OCI-LY1 (cell line): ENCODE results near the gene WWP2.

Experiments
- H2AFZ ChIP-seq: fragments of 200-600 bp; sonication (generic), shearing (Covaris generic); 2 replicates; pipeline ENCODE4 v1.6.0; 2014; ENCODE audit warnings: antibody characterized with exemption, mild to moderate bottlenecking, low read length
- H3F3A ChIP-seq: fragments of 200-600 bp; sonication (generic), shearing (Covaris generic); 2 replicates; pipeline ENCODE4 v1.6.0; 2014; ENCODE audit warnings: mild to moderate bottlenecking, antibody characterized with exemption, low read length, moderate library complexity; ENCODE audit not compliant: insufficient read depth
- H3K27ac ChIP-seq: fragments of 200-600 bp; sonication (generic); 2 replicates; pipeline ENCODE4 v1.5.1; 2014; ENCODE audit warnings: low read length, mixed run types, mild to moderate bottlenecking, low read depth; ENCODE audit not compliant: poor library complexity, severe bottlenecking
- H3K27me3 ChIP-seq: fragments of 200-600 bp; sonication (generic); 2 replicates; pipeline ENCODE4 v1.6.0; 2014; ENCODE audit warnings: antibody characterized with exemption, mild to moderate bottlenecking, low read length, moderate library complexity; ENCODE audit not compliant: insufficient read depth
- H3K36me3 ChIP-seq: fragments of 200-600 bp; sonication (generic); 2 replicates; pipeline ENCODE4 v1.6.1; 2014; ENCODE audit warnings: mild to moderate bottlenecking, antibody characterized with exemption, low read length, moderate library complexity, mixed read lengths; ENCODE audit not compliant: insufficient read depth
- H3K4me1 ChIP-seq: fragments of 200-600 bp; sonication (generic); 2 replicates; pipeline ENCODE4 v1.5.1; 2014; ENCODE audit warnings: mild to moderate bottlenecking, low read length, moderate library complexity; ENCODE audit not compliant: insufficient read depth, severe bottlenecking
- H3K4me2 ChIP-seq: fragments of 200-600 bp; sonication (generic), shearing (Covaris generic); 2 replicates; pipeline ENCODE4 v1.6.1; 2014; ENCODE audit warnings: low read length
- H3K4me3 ChIP-seq: fragments of 200-600 bp; sonication (generic); 2 replicates; pipeline ENCODE4 v1.5.1; 2014; ENCODE audit warnings: low read length, low read depth, mild to moderate bottlenecking, mixed read lengths; ENCODE audit not compliant: poor library complexity, severe bottlenecking
- H3K79me2 ChIP-seq: fragments of 200-600 bp; shearing (Covaris generic); 2 replicates; pipeline ENCODE4 v1.6.1; 2016; ENCODE audit warnings: mixed run types, low read length, mixed read lengths; ENCODE audit not compliant: insufficient read depth
- H3K9ac ChIP-seq: fragments of 200-600 bp; sonication (generic), shearing (Covaris generic); 2 replicates; pipeline ENCODE4 v1.6.1; 2014; ENCODE audit warnings: mild to moderate bottlenecking, low read length, mixed read lengths
- H3K9me2 ChIP-seq: fragments of 200-600 bp; sonication (generic), shearing (Covaris generic); 2 replicates; pipeline ENCODE4 v1.6.1; 2014; ENCODE audit warnings: low read depth, mild to moderate bottlenecking, low read length, mixed read lengths
- H3K9me3 ChIP-seq: fragments of 200-600 bp; shearing (Covaris generic); 2 replicates; pipeline ENCODE4 v1.6.1; 2014; ENCODE audit warnings: low read length, mixed read lengths
- H4K20me1 ChIP-seq: fragments of 200-600 bp; sonication (generic), shearing (Covaris generic); 2 replicates; pipeline ENCODE4 v1.6.0; 2016; ENCODE audit warnings: mild to moderate bottlenecking, low read length; ENCODE audit not compliant: insufficient read depth
- CTCF ChIP-seq: fragments of 200-600 bp; sonication (generic), shearing (Covaris generic); IDR thresholded peaks from 2 replicates; pipeline ENCODE4 v1.5.1; 2017; ENCODE audit warnings: mild to moderate bottlenecking, antibody characterized with exemption, low read length, moderate library complexity, mixed read lengths
- EZH2 ChIP-seq: fragments of 200-600 bp; sonication (generic), shearing (Covaris generic); IDR thresholded peaks from 2 replicates; pipeline ENCODE4 v1.8.0; 2017; ENCODE audit warnings: borderline replicate concordance, mixed run types, mild to moderate bottlenecking, antibody characterized with exemption, low read length, moderate library complexity, mixed read lengths

Gene WWP2

GRCh38 chr16:69859105-69859989 is 97.2 kb downstream of the WWP2 start:
- Histone ChIP-seq H3K27ac (no peak overlapping the region), H3K36me3 (no peaks in the 10 kb centered on the region), H3K4me2 (peak overlapping the region; percentile 23; the same call in 1 of the 2 replicates), H3K27me3 (no peaks in the 10 kb centered on the region), H3K9me3 (no peaks in the 10 kb centered on the region), H3K4me1 (peaks cover 5% of the 10 kb centered on the region), H3K9me2 (no peaks in the 10 kb centered on the region), H3K9ac (no peak overlapping the region), H4K20me1 (no peaks in the 10 kb centered on the region), H3K4me3 (no peak overlapping the region), H2AFZ (no peak overlapping the region), H3F3A (no peaks in the 10 kb centered on the region), H3K79me2 (no peaks in the 10 kb centered on the region)
- TF ChIP-seq CTCF = peak; percentile 51
- no peak for TF ChIP-seq EZH2

DNA sequence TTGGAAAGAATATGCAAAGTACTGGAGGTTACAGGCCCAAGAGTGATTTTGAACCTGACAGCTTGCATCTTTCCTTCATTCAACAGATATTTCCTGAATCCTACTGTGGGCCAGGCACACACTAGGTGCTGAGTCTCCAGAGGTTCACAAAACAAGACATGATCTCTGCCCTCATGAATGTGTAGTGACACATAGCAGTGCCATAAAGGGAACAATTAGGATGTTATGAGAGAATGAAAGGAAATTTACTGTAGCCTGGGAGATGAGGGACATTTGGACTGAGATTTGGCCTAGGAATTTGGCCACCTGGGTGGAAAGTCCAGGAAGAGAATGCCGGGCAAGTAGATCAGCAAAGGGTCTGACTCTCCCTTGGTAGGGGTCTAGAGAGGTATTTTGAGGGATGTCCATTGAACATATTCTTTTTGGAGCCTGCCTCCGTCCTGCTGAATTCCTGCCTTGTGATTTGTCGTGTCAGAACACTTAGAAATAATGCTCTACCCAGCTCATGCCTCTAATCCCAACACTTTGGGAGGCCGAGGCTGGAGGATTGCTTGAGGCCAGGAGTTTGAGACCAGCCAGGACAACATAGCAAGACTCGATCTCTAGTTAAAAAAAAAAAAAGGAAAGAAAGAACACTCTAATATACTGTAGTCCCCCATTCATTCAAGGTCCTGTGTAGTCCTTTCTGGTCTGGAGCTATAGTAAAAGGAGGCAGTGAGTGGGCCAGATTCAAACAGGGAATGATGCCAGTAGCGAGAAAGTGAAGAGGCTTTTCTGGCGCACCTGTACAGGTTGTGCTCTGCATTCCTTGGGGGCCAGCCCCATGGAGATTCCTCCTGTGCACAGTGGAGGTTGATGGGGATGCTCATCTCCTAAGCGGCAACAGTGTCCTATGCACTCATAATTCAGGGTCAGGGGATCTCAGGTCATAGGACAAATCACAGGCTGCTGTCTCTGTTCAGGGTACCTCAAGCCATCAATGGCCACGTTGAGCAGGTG is 98.4 kb downstream of the WWP2 start:
- Histone ChIP-seq H3K27me3 (no peaks in the 10 kb centered on the region), H3K4me1 (peaks cover 5% of the 10 kb centered on the region), H3K4me2 (no peak overlapping the region), H3K36me3 (no peaks in the 10 kb centered on the region), H3K4me3 (no peak overlapping the region), H2AFZ (no peak overlapping the region), H3K27ac (no peak overlapping the region), H3K9me2 (no peaks in the 10 kb centered on the region), H3K79me2 (no peaks in the 10 kb centered on the region), H4K20me1 (no peaks in the 10 kb centered on the region), H3K9ac (no peak overlapping the region), H3K9me3 (no peaks in the 10 kb centered on the region), H3F3A (no peaks in the 10 kb centered on the region)
- no peak for TF ChIP-seq CTCF
- TF ChIP-seq EZH2 = no peak

DNA sequence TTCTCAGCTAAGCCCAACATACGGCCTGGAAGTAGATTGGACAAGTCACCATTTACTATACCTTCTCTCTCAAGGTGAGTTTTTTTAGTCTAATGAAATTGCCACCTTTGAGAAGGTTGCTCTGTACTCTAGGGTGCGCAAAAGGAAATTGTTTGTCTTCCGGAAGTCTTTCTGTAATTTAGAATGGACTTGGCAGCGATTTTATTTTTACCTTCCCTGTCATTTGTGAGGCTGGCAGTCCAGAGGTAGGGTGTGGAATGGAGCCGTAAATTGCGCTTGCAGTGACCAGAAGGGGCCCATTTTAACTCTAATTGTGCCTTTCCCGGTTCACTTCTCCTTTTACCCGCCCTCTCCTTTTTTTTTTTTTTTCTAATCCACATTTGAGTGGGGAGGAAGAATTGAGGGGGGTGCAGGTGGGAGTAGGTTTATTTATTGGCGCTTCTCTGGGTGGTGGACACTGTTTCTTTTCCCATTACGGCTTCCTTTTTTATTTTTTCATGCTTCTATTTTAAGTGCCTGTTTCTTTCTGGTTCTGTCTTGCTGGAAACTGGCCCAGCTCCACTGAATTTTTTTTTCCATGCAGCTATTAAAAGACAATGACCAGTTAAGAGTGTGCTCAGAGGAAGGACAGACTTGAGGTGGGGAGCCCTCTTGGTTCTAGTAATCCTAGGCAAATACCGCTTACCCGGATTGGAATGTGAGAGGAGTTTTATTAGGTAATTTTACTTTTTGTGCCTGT is 99.3 kb downstream of the WWP2 start:
- Histone ChIP-seq H3F3A (no peaks in the 10 kb centered on the region), H3K4me2 (no peak overlapping the region), H3K9ac (no peak overlapping the region), H3K9me2 (no peaks in the 10 kb centered on the region), H3K79me2 (no peaks in the 10 kb centered on the region), H2AFZ (no peak overlapping the region), H4K20me1 (no peaks in the 10 kb centered on the region), H3K4me3 (no peak overlapping the region), H3K27me3 (no peaks in the 10 kb centered on the region), H3K4me1 (peaks cover 5% of the 10 kb centered on the region), H3K27ac (no peak overlapping the region), H3K36me3 (no peaks in the 10 kb centered on the region; the same call in 1 of the 2 replicates), H3K9me3 (no peaks in the 10 kb centered on the region)
- TF ChIP-seq EZH2 (no peak), CTCF (no peak)
